Measurements from ENCODE around the gene TBC1D8.

DNA sequence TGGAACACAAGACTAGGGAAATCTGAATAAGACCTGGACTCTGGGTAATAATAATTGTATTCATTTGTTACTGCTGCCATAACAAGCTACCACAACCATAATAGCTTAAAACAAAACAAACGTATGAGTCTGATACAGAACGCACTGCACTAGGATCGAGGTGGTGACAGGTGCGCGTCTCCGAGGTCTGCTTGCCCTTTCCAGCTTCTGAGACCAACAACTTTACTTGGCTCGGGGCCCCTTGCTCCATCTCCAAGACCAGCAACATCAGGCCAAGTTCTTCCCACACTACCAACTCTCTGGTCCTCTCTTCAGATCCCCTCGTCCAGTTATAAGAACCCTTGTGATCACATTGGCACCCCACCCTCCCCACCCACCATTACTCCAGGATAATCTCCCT lies 42.8 kb downstream of the TBC1D8 start:
- TF ChIP-seq, protein P1, sequence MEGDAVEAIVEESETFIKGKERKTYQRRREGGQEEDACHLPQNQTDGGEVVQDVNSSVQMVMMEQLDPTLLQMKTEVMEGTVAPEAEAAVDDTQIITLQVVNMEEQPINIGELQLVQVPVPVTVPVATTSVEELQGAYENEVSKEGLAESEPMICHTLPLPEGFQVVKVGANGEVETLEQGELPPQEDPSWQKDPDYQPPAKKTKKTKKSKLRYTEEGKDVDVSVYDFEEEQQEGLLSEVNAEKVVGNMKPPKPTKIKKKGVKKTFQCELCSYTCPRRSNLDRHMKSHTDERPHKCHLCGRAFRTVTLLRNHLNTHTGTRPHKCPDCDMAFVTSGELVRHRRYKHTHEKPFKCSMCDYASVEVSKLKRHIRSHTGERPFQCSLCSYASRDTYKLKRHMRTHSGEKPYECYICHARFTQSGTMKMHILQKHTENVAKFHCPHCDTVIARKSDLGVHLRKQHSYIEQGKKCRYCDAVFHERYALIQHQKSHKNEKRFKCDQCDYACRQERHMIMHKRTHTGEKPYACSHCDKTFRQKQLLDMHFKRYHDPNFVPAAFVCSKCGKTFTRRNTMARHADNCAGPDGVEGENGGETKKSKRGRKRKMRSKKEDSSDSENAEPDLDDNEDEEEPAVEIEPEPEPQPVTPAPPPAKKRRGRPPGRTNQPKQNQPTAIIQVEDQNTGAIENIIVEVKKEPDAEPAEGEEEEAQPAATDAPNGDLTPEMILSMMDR (IDR thresholded peaks at IDR 0.05): no peak
- TF ChIP-seq, protein P2, sequence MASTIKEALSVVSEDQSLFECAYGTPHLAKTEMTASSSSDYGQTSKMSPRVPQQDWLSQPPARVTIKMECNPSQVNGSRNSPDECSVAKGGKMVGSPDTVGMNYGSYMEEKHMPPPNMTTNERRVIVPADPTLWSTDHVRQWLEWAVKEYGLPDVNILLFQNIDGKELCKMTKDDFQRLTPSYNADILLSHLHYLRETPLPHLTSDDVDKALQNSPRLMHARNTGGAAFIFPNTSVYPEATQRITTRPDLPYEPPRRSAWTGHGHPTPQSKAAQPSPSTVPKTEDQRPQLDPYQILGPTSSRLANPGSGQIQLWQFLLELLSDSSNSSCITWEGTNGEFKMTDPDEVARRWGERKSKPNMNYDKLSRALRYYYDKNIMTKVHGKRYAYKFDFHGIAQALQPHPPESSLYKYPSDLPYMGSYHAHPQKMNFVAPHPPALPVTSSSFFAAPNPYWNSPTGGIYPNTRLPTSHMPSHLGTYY (CRISPR knock-in tag; IDR thresholded peaks at IDR 0.05): no peak
- TF ChIP-seq, protein P3, sequence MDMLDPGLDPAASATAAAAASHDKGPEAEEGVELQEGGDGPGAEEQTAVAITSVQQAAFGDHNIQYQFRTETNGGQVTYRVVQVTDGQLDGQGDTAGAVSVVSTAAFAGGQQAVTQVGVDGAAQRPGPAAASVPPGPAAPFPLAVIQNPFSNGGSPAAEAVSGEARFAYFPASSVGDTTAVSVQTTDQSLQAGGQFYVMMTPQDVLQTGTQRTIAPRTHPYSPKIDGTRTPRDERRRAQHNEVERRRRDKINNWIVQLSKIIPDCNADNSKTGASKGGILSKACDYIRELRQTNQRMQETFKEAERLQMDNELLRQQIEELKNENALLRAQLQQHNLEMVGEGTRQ (CRISPR knock-in tag; IDR thresholded peaks at IDR 0.05): no peak
- no peak for TF ChIP-seq ZNF416 (CRISPR knock-in tag; IDR thresholded peaks at IDR 0.05)
- TF ChIP-seq SMAD4 (CRISPR knock-in tag; IDR thresholded peaks at IDR 0.05): no peak
- TF ChIP-seq, protein P4, sequence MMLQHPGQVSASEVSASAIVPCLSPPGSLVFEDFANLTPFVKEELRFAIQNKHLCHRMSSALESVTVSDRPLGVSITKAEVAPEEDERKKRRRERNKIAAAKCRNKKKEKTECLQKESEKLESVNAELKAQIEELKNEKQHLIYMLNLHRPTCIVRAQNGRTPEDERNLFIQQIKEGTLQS (CRISPR knock-in tag; conservative IDR thresholded peaks at IDR 0.05): no peak
- TF ChIP-seq TCF7 (CRISPR knock-in tag; IDR thresholded peaks at IDR 0.05; ENCODE audit: low read depth): no peak
- no peak for TF ChIP-seq NR1H2 (CRISPR knock-in tag; IDR thresholded peaks at IDR 0.05)
